ENCODE measurements around the gene ELMO3.

ELMO3 gene

GRCh38 chr16:67199808-67200198, 872 bp downstream of the ELMO3 start:
- no peak for DNase-seq

GRCh38 chr16:67200491-67200890, 1.6 kb downstream of the ELMO3 start:
- no peak for DNase-seq

- DNase-seq, result no peak
Observed at GRCh38 chr16:67201411-67202345, 2.7 kb downstream of the ELMO3 start.

GRCh38 chr16:67202426-67202825, 3.5 kb downstream of the ELMO3 start:
- no peak for DNase-seq

- no peak for DNase-seq
Observed at GRCh38 chr16:67202956-67203493, 4.1 kb downstream of the ELMO3 start.

- no peak for DNase-seq
Observed at GRCh38 chr16:67204076-67204475, 5.1 kb downstream of the ELMO3 start.

GRCh38 chr16:67206129-67206837, 7.4 kb downstream of the ELMO3 start:
- DNase-seq, result no peak

- DNase-seq, result no peak
Observed at GRCh38 chr16:67206838-67207248, 7.9 kb downstream of the ELMO3 start.

GRCh38 chr16:67207249-67208091, 8.5 kb downstream of the ELMO3 start:
- DNase-seq, result no peak

GRCh38 chr16:67208154-67208896, 9.4 kb downstream of the ELMO3 start:
- DNase-seq, result no peak

- no peak for DNase-seq
Observed at GRCh38 chr16:67209565-67209964, 10.6 kb downstream of the ELMO3 start.

- DNase-seq, result no peak
Observed at GRCh38 chr16:67210069-67210937, 11.4 kb downstream of the ELMO3 start.

- no peak for DNase-seq
Observed at GRCh38 chr16:67211674-67212073, 12.7 kb downstream of the ELMO3 start.

GRCh38 chr16:67212766-67213165, 13.8 kb downstream of the ELMO3 start:
- DNase-seq, result no peak

- DNase-seq, result no peak
Observed at GRCh38 chr16:67213197-67214019, 14.5 kb downstream of the ELMO3 start.

- no peak for DNase-seq
Observed at GRCh38 chr16:67215706-67216105, 16.8 kb downstream of the ELMO3 start.

- DNase-seq, result no peak
Observed at GRCh38 chr16:67216612-67217490, 17.9 kb downstream of the ELMO3 start.

GRCh38 chr16:67223992-67224391, 25.1 kb downstream of the ELMO3 start:
- no peak for DNase-seq

- no peak for DNase-seq
Observed at GRCh38 chr16:67226295-67226803, 27.4 kb downstream of the ELMO3 start.

All from retina (tissue), 1 donor.